Heart right ventricle (tissue), 16 donors: ENCODE results near the gene PAGE1. TPM values are rescaled to one million over a fixed set of nuclear protein-coding genes. Genes with fewer than 3 reads are reported as not detected.

Experiments used
- ATAC-seq, 8 donors: fragments of 200-7000 bp; cut with Tn5 transposase; one replicate each; pipeline ENCODE4 v1.9.1; 2020; ENCODE audit warnings: mild to moderate bottlenecking in 8 of 8, moderate library complexity in 8 of 8, moderate number of reproducible peaks in 1 of 8
- DNase-seq, 2 donors: peaks; one replicate each; pipeline ENCODE4 v3.0.0-alpha.2; 2020
- H3K27ac ChIP-seq, 10 donors: fragments of 200-600 bp; sonication (generic) in 2 of 10; one replicate each; pipeline versions ENCODE4 v1.5.0 to v1.8.0; 2020 to 2022; ENCODE audit warnings: mild to moderate bottlenecking in 3 of 10
- H3K27me3 ChIP-seq, 7 donors: fragments of 200-600 bp; one replicate each; pipeline ENCODE4 v1.8.0; 2021 to 2022; ENCODE audit warnings: mild to moderate bottlenecking in 2 of 7
- H3K36me3 ChIP-seq, 9 donors: fragments of 200-600 bp; sonication (generic) in 1 of 9; one replicate each; pipeline versions ENCODE4 v1.5.0 to v1.8.0; 2020 to 2022; ENCODE audit warnings: mild to moderate bottlenecking in 2 of 9
- H3K4me1 ChIP-seq, 9 donors: fragments of 200-600 bp; sonication (generic) in 1 of 9; one replicate each; pipeline versions ENCODE4 v1.5.0 to v1.8.0; 2020 to 2022; ENCODE audit warnings: mild to moderate bottlenecking in 4 of 9
- H3K4me3 ChIP-seq, 10 donors: fragments of 200-600 bp; sonication (generic) in 2 of 10; one replicate each; pipeline versions ENCODE4 v1.5.0 to v1.8.0; 2020 to 2022; ENCODE audit warnings: mild to moderate bottlenecking in 7 of 10, moderate library complexity in 2 of 10
- H3K9me3 ChIP-seq, 11 donors: fragments of 200-600 bp in 10 of 11; sonication (generic) in 2 of 11; one replicate each; pipeline versions ENCODE4 v1.5.0 to v1.8.0; 2013 to 2022; ENCODE audit warnings: mild to moderate bottlenecking in 2 of 11, control low read depth in 1 of 11, moderate library complexity in 1 of 11
- WGBS, 2 donors: extraction: QIAGEN DNeasy Blood & Tissue Kit; methylation state at CpG; one replicate each; pipeline ENCODE4 v1.1.7; 2013; ENCODE audit warnings: inconsistent platforms in 1 of 2; 5-methylcytosine and 5-hydroxymethylcytosine counted together
- intact Hi-C, 10 donors: fragments of 100-400 bp; cut with DNase I; formaldehyde crosslinking; loops; one replicate each; pipeline versions ENCODE4 v1.11.1 to v1.14.2; 2022
- polyA plus RNA-seq, 2 donors: library from polyadenylated mRNA; stranded (reverse); fragments of 200-250 nt; gene quantifications; one replicate each; pipeline ENCODE4 v1.2.3, GENCODE V29; 2013
- total RNA-seq, 10 donors: library from RNA; stranded (reverse); fragmentation: NEBNext Ultra II Directional in 3 of 10; extraction: Animal tissue kit (Norgen Biotek cat#: 25700) in 3 of 10; gene quantifications; one replicate each; pipeline versions ENCODE4 v1.2.1 to v1.2.4, GENCODE V29; 2021 to 2023
- TF ChIP-seq, protein P1 (sequence below), 9 donors: fragments of 200-600 bp; sonication (generic) in 2 of 9; IDR thresholded peaks; one replicate each; pipeline versions ENCODE4 v1.5.0 to v1.8.0; 2021 to 2022; ENCODE audit warnings: antibody characterized with exemption in 9 of 9, mild to moderate bottlenecking in 5 of 9, moderate library complexity in 1 of 9
- donor health status: Arrhythmogenic right ventricular cardiomyopathy.
- donor health status: ischemic (EF 13 %, LVEDD 7.1; RV severe dilation, severe dysfunction).
- donor health status: healthy with polysubstance abuse.
- donor health status: DM: no; HTN: yes; CAD: no.
- donor health status: DM: no; HTN: no; CAD: no.
- donor health status: ischemic (EF 25% LVEDD 6.9; RV normal size, moderate dysfunction).
- donor health status: ischemic (EF 25% LVEDD 5.7; RV mildly dilated, moderate dysfunction).
- donor health status: healthy.
- donor health status: DM: yes; HTN: yes; CAD: no.
- donor health status: Ischemic cardiomyopathy.
- donor health status: ischemic (EF 35%, LVEDD 5.7; RV mildly dilated, moderate dysfunction).
- donor health status: nonischemic (EF 11% LVEDD 7.7; RV severe dilation, severe dysfunction).
- donor health status: DM: yes; HTN: yes; CAD: no.
- donor health status: PGD.
- donor health status: ischemic (EF 29% LVEDD 5.4; RV normal size, mild dysfunction).
- donor health status: nonischemic (EF 23%, LVEDD 6.1; RV moderate dilation, normal function).

The PAGE1 gene
- total and polyA plus RNA-seq, 12 donors: not detected

DNA sequence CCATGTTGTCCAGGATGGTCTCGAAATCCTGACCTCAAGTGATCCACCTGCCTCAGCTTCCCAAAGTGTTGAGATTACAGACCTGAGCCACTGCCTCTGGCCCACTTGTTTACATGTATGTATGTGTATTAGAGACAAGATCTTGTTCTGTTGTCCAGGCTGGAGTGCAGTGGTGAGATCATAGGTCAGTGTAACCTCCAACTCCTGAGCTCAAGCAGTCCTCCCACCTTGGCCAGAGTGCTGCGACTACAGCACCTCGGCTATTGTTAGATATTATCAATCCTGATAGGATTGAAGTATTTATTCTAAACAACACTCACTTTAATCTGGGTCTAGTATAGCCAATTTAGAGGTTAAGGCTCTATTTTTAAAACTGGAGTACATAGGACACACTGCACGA lies 36.0 kb downstream of the PAGE1 start:
- Histone ChIP-seq H3K27me3 (peaks cover 0 to 14% (median 0%) of the 10 kb centered on the region in 7 donors), H3K27ac (no peak overlapping the region), H3K9me3 (no peaks in the 10 kb centered on the region), H3K4me3 (no peak overlapping the region), H3K4me1 (no peaks in the 10 kb centered on the region), H3K36me3 (no peaks in the 10 kb centered on the region)
- WGBS, 2 donors: 36% methylated on average over 4 of the region's 4 CpGs
- intact Hi-C loops: no loop called here
- ATAC-seq (no peak), DNase-seq (no peak)
- TF ChIP-seq, protein P1, sequence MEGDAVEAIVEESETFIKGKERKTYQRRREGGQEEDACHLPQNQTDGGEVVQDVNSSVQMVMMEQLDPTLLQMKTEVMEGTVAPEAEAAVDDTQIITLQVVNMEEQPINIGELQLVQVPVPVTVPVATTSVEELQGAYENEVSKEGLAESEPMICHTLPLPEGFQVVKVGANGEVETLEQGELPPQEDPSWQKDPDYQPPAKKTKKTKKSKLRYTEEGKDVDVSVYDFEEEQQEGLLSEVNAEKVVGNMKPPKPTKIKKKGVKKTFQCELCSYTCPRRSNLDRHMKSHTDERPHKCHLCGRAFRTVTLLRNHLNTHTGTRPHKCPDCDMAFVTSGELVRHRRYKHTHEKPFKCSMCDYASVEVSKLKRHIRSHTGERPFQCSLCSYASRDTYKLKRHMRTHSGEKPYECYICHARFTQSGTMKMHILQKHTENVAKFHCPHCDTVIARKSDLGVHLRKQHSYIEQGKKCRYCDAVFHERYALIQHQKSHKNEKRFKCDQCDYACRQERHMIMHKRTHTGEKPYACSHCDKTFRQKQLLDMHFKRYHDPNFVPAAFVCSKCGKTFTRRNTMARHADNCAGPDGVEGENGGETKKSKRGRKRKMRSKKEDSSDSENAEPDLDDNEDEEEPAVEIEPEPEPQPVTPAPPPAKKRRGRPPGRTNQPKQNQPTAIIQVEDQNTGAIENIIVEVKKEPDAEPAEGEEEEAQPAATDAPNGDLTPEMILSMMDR (IDR thresholded peaks at IDR 0.05): no peak

DNA sequence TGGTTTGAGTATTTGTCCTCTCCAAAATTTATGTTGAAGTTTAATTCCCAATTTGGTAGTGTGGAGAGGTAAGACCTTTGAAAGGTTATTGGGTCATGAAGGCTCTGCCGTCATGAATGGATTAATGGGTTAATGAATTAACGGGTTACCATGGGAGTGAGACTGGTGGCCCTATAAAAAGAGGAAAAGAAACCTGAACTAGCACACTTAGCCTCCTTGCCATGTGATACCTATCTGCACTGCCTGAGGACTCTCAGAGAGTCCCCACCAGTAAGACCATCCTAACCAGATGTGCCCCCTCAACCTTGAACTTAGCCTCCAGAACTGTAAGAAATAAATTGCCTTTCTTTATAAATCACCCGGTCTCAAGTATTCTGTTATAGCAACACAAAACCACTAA lies 39.3 kb downstream of the PAGE1 start:
- TF ChIP-seq, protein P1 (IDR thresholded peaks at IDR 0.05): no peak
- no peaks in the 10 kb centered on the region for H3K4me1 ChIP-seq
- H3K27ac ChIP-seq: no peak overlapping the region
- no peaks in the 10 kb centered on the region for H3K9me3 ChIP-seq
- DNase-seq: no peak
- H3K4me3 ChIP-seq: no peak overlapping the region
- no peaks in the 10 kb centered on the region for H3K36me3 ChIP-seq
- ATAC-seq: no peak
- peaks cover 0 to 15% (median 0%) of the 10 kb centered on the region in 7 donors for H3K27me3 ChIP-seq
- 85 to 89% methylated on average over 3 of the region's 3 CpGs for WGBS, 2 donors
- intact Hi-C loops: no loop called here

DNA sequence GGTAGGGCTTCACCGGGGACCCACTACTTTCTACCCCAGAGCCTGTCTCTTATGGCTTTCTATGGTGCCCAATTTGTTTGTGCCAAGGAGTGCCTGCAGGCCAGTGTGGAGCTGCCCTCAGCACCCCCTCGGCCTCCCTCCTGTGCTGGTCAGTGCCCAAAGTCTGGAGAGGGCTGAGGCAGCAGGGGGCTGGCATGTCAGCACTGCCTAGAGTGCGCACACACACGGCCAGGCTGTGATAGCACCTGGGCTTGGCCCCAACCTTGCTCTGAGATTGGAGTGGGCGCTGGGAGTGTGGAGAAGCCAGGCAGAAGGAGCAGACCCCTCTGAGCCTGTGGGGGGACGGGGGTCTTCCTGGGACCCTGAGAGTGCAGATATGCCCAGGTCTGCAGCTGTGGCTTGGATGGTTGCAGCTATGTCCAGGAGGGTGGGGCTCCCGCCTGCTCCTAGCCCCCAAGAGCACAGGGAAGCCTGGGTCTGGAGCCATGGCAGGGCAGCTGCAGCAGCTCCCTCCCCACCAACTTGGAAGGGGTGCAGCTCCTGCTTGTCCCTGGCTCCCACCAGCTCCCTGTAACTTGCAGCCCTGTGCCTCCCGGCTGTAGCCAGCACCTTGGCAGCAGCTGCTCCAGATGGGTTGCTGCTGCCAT lies 50.7 kb downstream of the PAGE1 start:
- WGBS, 2 donors: 83% methylated on average over 7 to 8 of the region's 8 CpGs
- ATAC-seq (no peak), DNase-seq (no peak)
- no peaks in the 10 kb centered on the region for H3K36me3 ChIP-seq
- H3K4me1 ChIP-seq: no peaks in the 10 kb centered on the region
- TF ChIP-seq, protein P1 (IDR thresholded peaks at IDR 0.05): no peak
- no peak overlapping the region for H3K27ac ChIP-seq
- no peaks in the 10 kb centered on the region for H3K9me3 ChIP-seq
- H3K4me3 ChIP-seq: no peak overlapping the region
- peaks cover 0 to 66% (median 0%) of the 10 kb centered on the region in 7 donors for H3K27me3 ChIP-seq
- intact Hi-C loops: no loop called here

Other genes starting within 250 kb of the PAGE1 start
- gene GAGE12C, start 163.8 kb downstream of the PAGE1 start, total RNA-seq: not detected
- not detected for gene GAGE12C, start 163.8 kb downstream of the PAGE1 start, polyA plus RNA-seq
- gene GAGE12D, start 154.3 kb downstream of the PAGE1 start, total RNA-seq: not detected
- not detected for gene GAGE12D, start 154.3 kb downstream of the PAGE1 start, polyA plus RNA-seq
- not detected for gene GAGE12E, start 144.7 kb downstream of the PAGE1 start, total RNA-seq
- not detected for gene GAGE12E, start 144.7 kb downstream of the PAGE1 start, polyA plus RNA-seq
- not detected for gene GAGE12F, start 135.1 kb downstream of the PAGE1 start, total RNA-seq
- not detected for gene GAGE12F, start 135.1 kb downstream of the PAGE1 start, polyA plus RNA-seq
- not detected for gene GAGE12G, start 125.6 kb downstream of the PAGE1 start, total RNA-seq
- not detected for gene GAGE12G, start 125.6 kb downstream of the PAGE1 start, polyA plus RNA-seq
- gene GAGE12H, start 116.0 kb downstream of the PAGE1 start, total RNA-seq: not detected
- not detected for gene GAGE12H, start 116.0 kb downstream of the PAGE1 start, polyA plus RNA-seq
- gene GAGE2A, start 106.5 kb downstream of the PAGE1 start, total RNA-seq: not detected
- gene GAGE2A, start 106.5 kb downstream of the PAGE1 start, polyA plus RNA-seq: not detected
- gene GAGE1, start 97.0 kb downstream of the PAGE1 start, total RNA-seq: not detected
- gene GAGE1, start 97.0 kb downstream of the PAGE1 start, polyA plus RNA-seq: not detected
- gene PAGE4, start 133.3 kb upstream of the PAGE1 start, total RNA-seq: not detected
- gene PAGE4, start 133.3 kb upstream of the PAGE1 start, polyA plus RNA-seq: not detected
- 1 to 10 TPM; 1.8 to 2.9 (median 2.0) TPM for gene USP27X, start 183.5 kb upstream of the PAGE1 start, total RNA-seq
- gene USP27X, start 183.5 kb upstream of the PAGE1 start, polyA plus RNA-seq: 1 to 10 TPM in 1 of 2 donors, under 1 TPM in 1; 0.95 to 1.7 TPM
- 1 to 10 TPM in 8 of 10 donors, under 1 TPM in 2; 0.83 to 3.6 (median 1.6) TPM for gene CLCN5, start 226.6 kb upstream of the PAGE1 start, total RNA-seq
- gene CLCN5, start 226.6 kb upstream of the PAGE1 start, polyA plus RNA-seq: 1 to 10 TPM; 1.2 to 1.8 TPM